Tibial artery (tissue), 4 donors: ENCODE measurements around the gene ADCY3.

Experiments
- DNase-seq, 2 donors: peaks; one replicate each; pipeline ENCODE4 v3.0.0-alpha.2; 2019
- H3K27ac ChIP-seq, 2 donors: fragments of 200-600 bp; sonication (generic) in 1 of 2; 1 replicate in 1 of 2; 2 replicates in 1 of 2; pipeline ENCODE4 v1.5.1; 2018 to 2019; ENCODE audit warnings: mild to moderate bottlenecking in 1 of 2
- H3K27me3 ChIP-seq, 2 donors: fragments of 200-600 bp; sonication (generic) in 1 of 2; one replicate each; pipeline versions ENCODE4 v1.5.1 to v1.6.0; 2016 to 2019
- H3K36me3 ChIP-seq, 3 donors: fragments of 200-600 bp; sonication (generic) in 2 of 3; one replicate each; pipeline ENCODE4 v1.5.1; 2016 to 2019; ENCODE audit warnings: mild to moderate bottlenecking in 2 of 3
- H3K4me1 ChIP-seq, 4 donors: fragments of 200-600 bp; sonication (generic) in 2 of 4; 1 replicate in 3 of 4; 2 replicates in 1 of 4; pipeline ENCODE4 v1.5.1; 2016 to 2019
- H3K4me3 ChIP-seq, 2 donors: fragments of 200-600 bp; sonication (generic) in 1 of 2; 1 replicate in 1 of 2; 2 replicates in 1 of 2; pipeline ENCODE4 v1.5.1; 2018 to 2019; ENCODE audit warnings: mild to moderate bottlenecking in 2 of 2
- H3K9me3 ChIP-seq, 3 donors: fragments of 200-600 bp; sonication (generic) in 1 of 3; one replicate each; pipeline ENCODE4 v1.5.1; 2016 to 2019
- intact Hi-C: fragments of 100-400 bp; cut with DNase I; formaldehyde crosslinking; loops from one replicate; pipeline ENCODE4 v1.15.0; 2023; ENCODE audit warnings: low total_unique reads
- TF ChIP-seq, protein P1 (sequence below), 2 experiments: fragments of 200-600 bp in 1 of 2; fragments of 450-650 bp in 1 of 2; IDR thresholded peaks; one replicate each; pipeline ENCODE4 v1.5.1; 2017 to 2019; ENCODE audit warnings: antibody characterized with exemption in 2 of 2, mild to moderate bottlenecking in 1 of 2, moderate library complexity in 1 of 2

Gene ADCY3

DNA sequence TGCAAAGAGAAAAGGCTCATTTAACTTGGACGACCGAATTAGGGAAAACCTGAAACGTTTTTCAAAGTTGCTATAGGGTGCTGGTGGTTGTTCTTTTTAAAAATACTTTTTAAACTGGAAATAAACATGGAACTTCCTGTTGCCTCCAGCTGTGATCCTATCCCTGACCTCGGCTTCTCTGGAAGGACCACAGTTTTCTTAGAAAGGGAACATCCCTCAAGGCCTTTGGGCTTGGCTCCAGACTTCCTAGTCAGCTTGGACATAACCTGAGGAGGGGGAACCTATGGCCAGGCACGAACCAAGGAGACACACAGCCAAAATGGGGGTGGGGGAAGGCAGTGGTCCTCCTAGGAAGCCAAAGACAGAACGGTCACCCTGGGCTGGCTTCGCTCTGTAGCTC is 69.1 kb downstream of the ADCY3 start:
- Histone ChIP-seq H3K27ac (no peak overlapping the region), H3K36me3 (no peaks in the 10 kb centered on the region), H3K4me3 (no peak overlapping the region), H3K9me3 (no peaks in the 10 kb centered on the region), H3K27me3 (no peaks in the 10 kb centered on the region), H3K4me1 (peaks cover 0 to 31% (median 18%) of the 10 kb centered on the region in 4 donors)
- DNase-seq: no peak
- TF ChIP-seq, protein P1, sequence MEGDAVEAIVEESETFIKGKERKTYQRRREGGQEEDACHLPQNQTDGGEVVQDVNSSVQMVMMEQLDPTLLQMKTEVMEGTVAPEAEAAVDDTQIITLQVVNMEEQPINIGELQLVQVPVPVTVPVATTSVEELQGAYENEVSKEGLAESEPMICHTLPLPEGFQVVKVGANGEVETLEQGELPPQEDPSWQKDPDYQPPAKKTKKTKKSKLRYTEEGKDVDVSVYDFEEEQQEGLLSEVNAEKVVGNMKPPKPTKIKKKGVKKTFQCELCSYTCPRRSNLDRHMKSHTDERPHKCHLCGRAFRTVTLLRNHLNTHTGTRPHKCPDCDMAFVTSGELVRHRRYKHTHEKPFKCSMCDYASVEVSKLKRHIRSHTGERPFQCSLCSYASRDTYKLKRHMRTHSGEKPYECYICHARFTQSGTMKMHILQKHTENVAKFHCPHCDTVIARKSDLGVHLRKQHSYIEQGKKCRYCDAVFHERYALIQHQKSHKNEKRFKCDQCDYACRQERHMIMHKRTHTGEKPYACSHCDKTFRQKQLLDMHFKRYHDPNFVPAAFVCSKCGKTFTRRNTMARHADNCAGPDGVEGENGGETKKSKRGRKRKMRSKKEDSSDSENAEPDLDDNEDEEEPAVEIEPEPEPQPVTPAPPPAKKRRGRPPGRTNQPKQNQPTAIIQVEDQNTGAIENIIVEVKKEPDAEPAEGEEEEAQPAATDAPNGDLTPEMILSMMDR (IDR thresholded peaks at IDR 0.05): no peak
- intact Hi-C loops: no loop called here

GRCh38 chr2:24845691-24846090 is 74.3 kb downstream of the ADCY3 start:
- TF ChIP-seq, protein P1 (IDR thresholded peaks at IDR 0.05): no peak
- no peak for DNase-seq
- H3K4me3 ChIP-seq: no peak overlapping the region
- no peak overlapping the region for H3K27ac ChIP-seq
- H3K4me1 ChIP-seq: peaks cover 0 to 1% (median 0%) of the 10 kb centered on the region in 4 donors
- H3K36me3 ChIP-seq: peaks cover 4 to 23% (median 15%) of the 10 kb centered on the region in 3 donors
- H3K27me3 ChIP-seq: no peaks in the 10 kb centered on the region
- H3K9me3 ChIP-seq: no peaks in the 10 kb centered on the region
- intact Hi-C loops: no loop called here

GRCh38 chr2:24844023-24844685 is 75.9 kb downstream of the ADCY3 start:
- no peak overlapping the region for H3K4me3 ChIP-seq
- DNase-seq: no peak
- no peaks in the 10 kb centered on the region for H3K27me3 ChIP-seq
- TF ChIP-seq, protein P1 (IDR thresholded peaks at IDR 0.05): no peak
- no peaks in the 10 kb centered on the region for H3K4me1 ChIP-seq
- intact Hi-C loops: no loop called here
- H3K36me3 ChIP-seq: peaks cover 4 to 39% (median 30%) of the 10 kb centered on the region in 3 donors
- no peaks in the 10 kb centered on the region for H3K9me3 ChIP-seq
- H3K27ac ChIP-seq: no peak overlapping the region

GRCh38 chr2:24843330-24843860 is 76.6 kb downstream of the ADCY3 start:
- intact Hi-C loops: no loop called here
- TF ChIP-seq, protein P1 (IDR thresholded peaks at IDR 0.05): no peak
- H3K4me1 ChIP-seq: no peaks in the 10 kb centered on the region
- no peak overlapping the region for H3K4me3 ChIP-seq
- no peaks in the 10 kb centered on the region for H3K9me3 ChIP-seq
- no peak overlapping the region for H3K27ac ChIP-seq
- no peaks in the 10 kb centered on the region for H3K27me3 ChIP-seq
- peaks cover 4 to 43% (median 37%) of the 10 kb centered on the region in 3 donors for H3K36me3 ChIP-seq
- no peak for DNase-seq

- no peaks in the 10 kb centered on the region for H3K27me3 ChIP-seq
- no peaks in the 10 kb centered on the region for H3K4me1 ChIP-seq
- peaks cover 4 to 53% (median 45%) of the 10 kb centered on the region in 3 donors for H3K36me3 ChIP-seq
- intact Hi-C loops: no loop called here
- no peak overlapping the region for H3K27ac ChIP-seq
- no peak for DNase-seq
- no peaks in the 10 kb centered on the region for H3K9me3 ChIP-seq
- no peak overlapping the region for H3K4me3 ChIP-seq
- TF ChIP-seq, protein P1 (IDR thresholded peaks at IDR 0.05): no peak
Measured at GRCh38 chr2:24842081-24843050, 77.7 kb downstream of the ADCY3 start.
